ENCODE measurements around the gene ARMH1. TPM values are rescaled to one million over a fixed set of nuclear protein-coding genes. Genes with fewer than 3 reads are reported as not detected.

ARMH1 gene
- total and polyA plus RNA-seq, 5 donors from 2014 or later, result 3.0 to 24.8 (median 4.9) TPM

DNA sequence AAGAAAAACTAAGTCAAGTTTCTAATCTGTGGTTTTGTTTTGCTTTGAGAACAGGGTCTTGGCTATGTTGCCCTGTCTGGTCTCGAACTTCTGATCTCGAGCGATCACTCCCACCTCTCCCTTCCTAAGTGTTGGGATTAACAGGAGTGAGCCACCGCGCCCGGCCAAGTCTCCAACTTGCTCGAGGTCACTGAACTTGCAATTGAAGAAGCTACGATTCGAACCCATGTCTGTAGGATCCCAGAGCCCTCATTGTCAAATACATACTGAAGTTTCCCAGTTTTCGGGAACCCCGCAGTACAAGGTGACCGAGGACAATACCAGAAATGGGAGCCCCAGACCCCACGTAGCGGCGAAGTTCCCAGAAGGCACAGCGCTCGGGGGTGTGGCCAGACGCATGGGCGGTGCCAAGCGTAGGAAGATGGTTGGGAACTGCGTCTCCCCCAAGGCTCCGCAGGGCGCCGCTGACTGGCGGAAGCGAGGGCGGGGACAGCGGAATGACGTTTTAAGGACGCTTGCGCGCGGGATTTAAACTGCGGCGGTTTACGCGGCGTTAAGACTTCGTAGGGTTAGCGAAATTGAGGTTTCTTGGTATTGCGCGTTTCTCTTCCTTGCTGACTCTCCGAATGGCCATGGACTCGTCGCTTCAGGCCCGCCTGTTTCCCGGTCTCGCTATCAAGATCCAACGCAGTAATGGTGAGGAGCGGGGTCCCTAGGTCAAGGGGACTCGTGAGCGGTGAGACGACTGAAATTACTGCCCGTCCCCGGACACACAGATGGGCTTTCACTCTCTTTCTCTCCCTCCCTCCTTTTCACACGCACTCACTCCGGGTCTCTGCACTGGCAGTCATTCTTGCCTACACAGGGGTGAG lies 65.0 kb downstream of the ARMH1 start, which contains the start of gene KIF2C:
TSS of gene KIF2C (plus strand) at position 531 of the 872 bp plus-strand sequence. CDS start at position 627, 96 bp downstream.
- H3K36me3 Mint-ChIP-seq, result no peaks in the 10 kb centered on the region
- peak within 1 kb of the TSS; percentile 88 for H3K4me3 ChIP-seq (ENCODE audit: low read depth, low read length)
- DNase-seq (peak; percentile 92 to 99 (median 95)), ATAC-seq (ENCODE audit: low read depth in 2 of 2) (peak; percentile 100)
- H3K27ac ChIP-seq (ENCODE audit: insufficient read depth, low read length, poor library complexity, severe bottlenecking), result peak within 1 kb of the TSS; percentile 86
- H3K9me3 ChIP-seq (ENCODE audit: control insufficient read depth in 2 of 2, low read length in 2 of 2), result no peaks in the 10 kb centered on the region
- peak within 1 kb of the TSS; percentile 94 to 99 (median 94) for H3K4me3 Mint-ChIP-seq
- H3K27me3 ChIP-seq (ENCODE audit: control insufficient read depth, insufficient read depth, low read length), result no peaks in the 10 kb centered on the region
- H3K9me3 Mint-ChIP-seq, result no peaks in the 10 kb centered on the region
- H3K27ac Mint-ChIP-seq, result peak within 1 kb of the TSS; percentile 93 to 97 (median 96)
- peaks cover 0 to 22% (median 13%) of the 10 kb centered on the region in 4 donors for H3K4me1 Mint-ChIP-seq
- peaks cover 14% of the 10 kb centered on the region for H3K4me1 ChIP-seq (ENCODE audit: control insufficient read depth, insufficient read depth, low read length, poor library complexity, severe bottlenecking)
- H3K27me3 Mint-ChIP-seq, result peaks cover 9% of the 10 kb centered on the region
- no peaks in the 10 kb centered on the region for H3K36me3 ChIP-seq (ENCODE audit: control insufficient read depth, insufficient read depth, low read length)

DNA sequence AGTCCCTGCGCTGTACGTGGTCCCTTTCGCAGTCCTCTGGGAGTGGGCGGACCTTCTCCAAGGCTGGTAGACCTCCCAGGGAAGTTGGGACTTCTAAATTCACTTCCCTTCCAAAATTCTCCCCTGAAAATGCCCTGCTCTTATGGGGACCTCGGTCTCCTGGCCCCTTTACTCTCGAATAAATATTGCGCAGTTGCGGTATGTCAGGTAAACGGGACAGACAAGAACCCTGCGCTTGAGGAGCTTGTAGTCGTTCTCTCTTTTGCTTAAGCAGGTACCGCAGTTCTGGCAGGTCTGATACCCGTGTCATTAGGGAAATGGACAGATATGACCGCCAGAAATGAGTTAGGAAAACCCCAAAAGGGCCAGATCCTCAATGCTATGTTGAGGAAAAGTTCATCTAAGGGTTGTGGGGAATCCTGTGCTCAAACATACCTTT lies 65.7 kb downstream of the ARMH1 start:
- Histone ChIP-seq H3K27ac (ENCODE audit: insufficient read depth, low read length, poor library complexity, severe bottlenecking) (peak overlapping the region; percentile 86), H3K36me3 (ENCODE audit: control insufficient read depth, insufficient read depth, low read length) (no peaks in the 10 kb centered on the region), H3K4me3 (ENCODE audit: low read depth, low read length) (peak overlapping the region; percentile 88), H3K9me3 (ENCODE audit: control insufficient read depth in 2 of 2, low read length in 2 of 2) (no peaks in the 10 kb centered on the region), H3K27me3 (ENCODE audit: control insufficient read depth, insufficient read depth, low read length) (no peaks in the 10 kb centered on the region), H3K4me1 (ENCODE audit: control insufficient read depth, insufficient read depth, low read length, poor library complexity, severe bottlenecking) (peaks cover 14% of the 10 kb centered on the region)
- ATAC-seq (ENCODE audit: low read depth in 2 of 2), result no peak
- H3K4me1 Mint-ChIP-seq, result peaks cover 0 to 22% (median 13%) of the 10 kb centered on the region in 4 donors
- H3K9me3 Mint-ChIP-seq, result no peaks in the 10 kb centered on the region
- H3K27me3 Mint-ChIP-seq, result peaks cover 9% of the 10 kb centered on the region
- peak in 1 of 3 donors; percentile 28 for DNase-seq
- no peaks in the 10 kb centered on the region for H3K36me3 Mint-ChIP-seq
- H3K27ac Mint-ChIP-seq, result peak overlapping the region; percentile 93 to 97 (median 96)
- peak overlapping the region; percentile 94 to 99 (median 94) for H3K4me3 Mint-ChIP-seq

DNA sequence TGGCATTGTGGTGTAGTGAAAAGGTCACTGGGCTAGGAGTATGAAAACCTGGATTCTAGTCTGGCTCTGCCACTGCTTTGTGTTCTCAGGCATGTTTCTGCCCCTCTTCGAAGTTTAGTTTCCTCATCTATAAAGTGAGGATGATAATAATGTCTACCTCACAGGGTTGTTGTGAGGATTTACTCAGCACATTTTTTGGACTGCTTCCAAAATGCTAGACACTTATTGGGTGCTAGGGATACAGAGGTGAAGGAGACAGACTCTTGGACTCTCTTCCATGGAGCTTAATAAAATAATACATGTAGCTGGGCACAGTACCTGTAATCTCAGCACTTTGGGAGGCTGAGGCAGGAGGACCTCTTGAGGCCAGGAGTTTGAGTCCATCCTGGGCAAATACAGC lies 68.7 kb downstream of the ARMH1 start:
- ATAC-seq (ENCODE audit: low read depth in 2 of 2), result no peak
- no peak overlapping the region for H3K4me3 ChIP-seq (ENCODE audit: low read depth, low read length)
- H3K27me3 ChIP-seq (ENCODE audit: control insufficient read depth, insufficient read depth, low read length), result no peaks in the 10 kb centered on the region
- no peaks in the 10 kb centered on the region for H3K36me3 ChIP-seq (ENCODE audit: control insufficient read depth, insufficient read depth, low read length)
- Mint-ChIP-seq H3K27ac (peak overlapping the region in 1 of 3 donors; percentile 78), H3K27me3 (peaks cover 6% of the 10 kb centered on the region), H3K4me1 (peaks cover 6 to 32% (median 17%) of the 10 kb centered on the region in 4 donors), H3K36me3 (no peaks in the 10 kb centered on the region), H3K4me3 (peak overlapping the region in 1 of 4 donors; percentile 74), H3K9me3 (peaks cover 0 to 1% (median 0%) of the 10 kb centered on the region in 7 donors)
- DNase-seq, result no peak
- no peaks in the 10 kb centered on the region for H3K9me3 ChIP-seq (ENCODE audit: control insufficient read depth in 2 of 2, low read length in 2 of 2)
- H3K4me1 ChIP-seq (ENCODE audit: control insufficient read depth, insufficient read depth, low read length, poor library complexity, severe bottlenecking), result peaks cover 20% of the 10 kb centered on the region
- H3K27ac ChIP-seq (ENCODE audit: insufficient read depth, low read length, poor library complexity, severe bottlenecking), result no peak overlapping the region

DNA sequence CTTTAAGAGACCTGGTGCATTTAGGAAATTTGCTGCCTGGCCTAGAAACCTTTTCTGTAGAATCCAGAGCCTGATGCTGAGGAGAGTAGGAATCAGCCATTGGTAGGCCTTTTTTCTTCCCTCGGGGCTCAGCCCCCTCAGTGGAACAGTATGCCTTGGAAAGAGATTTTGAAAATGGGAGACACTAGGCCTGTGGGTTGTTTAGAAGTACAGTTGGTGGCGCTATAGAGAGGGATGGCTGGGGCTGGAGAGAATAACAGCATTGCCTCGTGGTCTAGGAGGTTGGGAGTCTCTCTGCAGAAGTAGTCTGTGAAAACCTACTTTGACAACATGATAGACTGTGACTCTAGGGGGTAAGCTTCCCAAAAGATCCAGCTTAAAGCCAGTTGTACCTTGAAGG lies 73.4 kb downstream of the ARMH1 start:
- H3K9me3 ChIP-seq (ENCODE audit: control insufficient read depth in 2 of 2, low read length in 2 of 2), result no peaks in the 10 kb centered on the region
- peaks cover 4% of the 10 kb centered on the region for H3K36me3 ChIP-seq (ENCODE audit: control insufficient read depth, insufficient read depth, low read length)
- Mint-ChIP-seq H3K27me3 (no peaks in the 10 kb centered on the region), H3K9me3 (peaks cover 0 to 1% (median 0%) of the 10 kb centered on the region in 7 donors), H3K27ac (peak overlapping the region in 2 of 3 donors; percentile 16 to 65), H3K36me3 (no peaks in the 10 kb centered on the region), H3K4me3 (peak overlapping the region in 1 of 4 donors; percentile 71), H3K4me1 (peaks cover 0 to 12% (median 6%) of the 10 kb centered on the region in 4 donors)
- no peaks in the 10 kb centered on the region for H3K27me3 ChIP-seq (ENCODE audit: control insufficient read depth, insufficient read depth, low read length)
- DNase-seq (no peak), ATAC-seq (ENCODE audit: low read depth in 2 of 2) (no peak)
- no peak overlapping the region for H3K4me3 ChIP-seq (ENCODE audit: low read depth, low read length)
- peaks cover 6% of the 10 kb centered on the region for H3K4me1 ChIP-seq (ENCODE audit: control insufficient read depth, insufficient read depth, low read length, poor library complexity, severe bottlenecking)
- no peak overlapping the region for H3K27ac ChIP-seq (ENCODE audit: insufficient read depth, low read length, poor library complexity, severe bottlenecking)

DNA sequence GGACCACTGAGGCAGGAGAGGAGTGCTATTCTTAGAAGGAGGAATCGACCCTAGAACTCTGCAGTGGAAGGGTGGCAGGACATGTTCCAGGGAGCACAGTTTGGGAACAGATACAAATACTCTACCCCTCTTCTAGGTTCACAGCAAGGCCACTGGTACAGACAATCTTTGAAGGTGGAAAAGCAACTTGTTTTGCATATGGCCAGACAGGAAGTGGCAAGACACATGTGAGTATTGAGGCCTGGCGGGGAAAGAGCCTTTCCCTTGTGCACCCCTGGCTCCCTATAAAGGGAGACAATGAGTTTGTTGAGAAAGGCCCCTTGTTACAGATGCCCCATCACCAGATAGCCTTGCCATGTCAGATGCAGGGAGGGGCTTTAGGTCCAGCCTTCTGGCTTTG lies 82.9 kb downstream of the ARMH1 start:
- no peak overlapping the region for H3K4me3 ChIP-seq (ENCODE audit: low read depth, low read length)
- H3K9me3 ChIP-seq (ENCODE audit: control insufficient read depth in 2 of 2, low read length in 2 of 2), result no peaks in the 10 kb centered on the region
- Mint-ChIP-seq H3K4me1 (peaks cover 0 to 19% (median 0%) of the 10 kb centered on the region in 4 donors), H3K27me3 (no peaks in the 10 kb centered on the region), H3K36me3 (no peaks in the 10 kb centered on the region), H3K9me3 (no peaks in the 10 kb centered on the region), H3K4me3 (no peak overlapping the region), H3K27ac (peak overlapping the region in 1 of 3 donors; percentile 49)
- H3K36me3 ChIP-seq (ENCODE audit: control insufficient read depth, insufficient read depth, low read length), result peaks cover 4% of the 10 kb centered on the region
- no peak overlapping the region for H3K27ac ChIP-seq (ENCODE audit: insufficient read depth, low read length, poor library complexity, severe bottlenecking)
- no peak for ATAC-seq (ENCODE audit: low read depth in 2 of 2)
- no peaks in the 10 kb centered on the region for H3K4me1 ChIP-seq (ENCODE audit: control insufficient read depth, insufficient read depth, low read length, poor library complexity, severe bottlenecking)
- no peaks in the 10 kb centered on the region for H3K27me3 ChIP-seq (ENCODE audit: control insufficient read depth, insufficient read depth, low read length)
- no peak for DNase-seq

DNA sequence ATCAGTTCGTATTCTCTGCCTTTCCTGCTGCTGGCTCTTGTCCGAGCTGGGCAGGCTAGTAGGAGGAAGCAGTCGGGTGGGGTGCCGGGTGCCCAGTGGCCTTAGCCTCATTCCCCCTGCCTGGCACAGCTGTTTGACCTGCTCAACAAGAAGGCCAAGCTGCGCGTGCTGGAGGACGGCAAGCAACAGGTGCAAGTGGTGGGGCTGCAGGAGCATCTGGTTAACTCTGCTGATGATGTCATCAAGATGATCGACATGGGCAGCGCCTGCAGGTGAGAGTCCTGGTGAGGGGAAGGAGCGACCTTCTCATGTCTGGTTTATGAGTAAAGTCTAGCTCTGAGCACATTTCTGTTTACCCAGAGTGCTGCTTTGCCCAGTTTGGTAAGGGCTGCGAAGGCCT lies 84.6 kb downstream of the ARMH1 start:
- Histone ChIP-seq H3K4me3 (ENCODE audit: low read depth, low read length) (no peak overlapping the region), H3K9me3 (ENCODE audit: control insufficient read depth in 2 of 2, low read length in 2 of 2) (no peaks in the 10 kb centered on the region), H3K4me1 (ENCODE audit: control insufficient read depth, insufficient read depth, low read length, poor library complexity, severe bottlenecking) (no peaks in the 10 kb centered on the region), H3K27me3 (ENCODE audit: control insufficient read depth, insufficient read depth, low read length) (no peaks in the 10 kb centered on the region), H3K36me3 (ENCODE audit: control insufficient read depth, insufficient read depth, low read length) (no peaks in the 10 kb centered on the region), H3K27ac (ENCODE audit: insufficient read depth, low read length, poor library complexity, severe bottlenecking) (no peak overlapping the region)
- peak overlapping the region in 1 of 3 donors; percentile 36 for H3K27ac Mint-ChIP-seq
- no peaks in the 10 kb centered on the region for H3K9me3 Mint-ChIP-seq
- H3K27me3 Mint-ChIP-seq, result no peaks in the 10 kb centered on the region
- H3K36me3 Mint-ChIP-seq, result peaks cover 4% of the 10 kb centered on the region
- DNase-seq (no peak), ATAC-seq (ENCODE audit: low read depth in 2 of 2) (no peak)
- no peak overlapping the region for H3K4me3 Mint-ChIP-seq
- H3K4me1 Mint-ChIP-seq, result peaks cover 0 to 11% (median 0%) of the 10 kb centered on the region in 4 donors

DNA sequence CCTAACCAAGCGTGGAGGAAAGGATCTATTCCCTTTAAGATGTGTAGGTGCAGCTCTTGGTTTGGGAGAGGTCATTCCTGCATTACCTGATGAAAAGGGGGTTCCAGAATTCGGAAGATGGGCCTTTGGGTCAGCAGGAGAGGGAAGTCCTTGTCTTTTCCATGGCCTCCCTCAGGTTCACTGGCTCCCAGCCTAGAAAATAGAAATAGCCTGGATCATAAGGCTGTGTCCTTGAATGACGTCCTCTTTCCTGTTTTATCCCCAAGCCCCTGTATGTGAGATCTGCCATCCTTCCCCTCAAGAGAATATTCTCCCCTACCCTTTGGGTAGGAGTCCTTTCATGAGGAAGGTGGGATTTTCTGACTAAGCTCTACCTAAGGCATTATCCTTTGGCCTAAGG lies 86.4 kb downstream of the ARMH1 start:
- no peaks in the 10 kb centered on the region for H3K27me3 Mint-ChIP-seq
- no peaks in the 10 kb centered on the region for H3K27me3 ChIP-seq (ENCODE audit: control insufficient read depth, insufficient read depth, low read length)
- peaks cover 4% of the 10 kb centered on the region for H3K36me3 Mint-ChIP-seq
- no peaks in the 10 kb centered on the region for H3K9me3 Mint-ChIP-seq
- no peak overlapping the region for H3K27ac ChIP-seq (ENCODE audit: insufficient read depth, low read length, poor library complexity, severe bottlenecking)
- no peaks in the 10 kb centered on the region for H3K4me1 ChIP-seq (ENCODE audit: control insufficient read depth, insufficient read depth, low read length, poor library complexity, severe bottlenecking)
- peaks cover 0 to 11% (median 0%) of the 10 kb centered on the region in 4 donors for H3K4me1 Mint-ChIP-seq
- no peak overlapping the region for H3K27ac Mint-ChIP-seq
- ATAC-seq (ENCODE audit: low read depth in 2 of 2), result no peak
- no peak overlapping the region for H3K4me3 Mint-ChIP-seq
- no peaks in the 10 kb centered on the region for H3K9me3 ChIP-seq (ENCODE audit: control insufficient read depth in 2 of 2, low read length in 2 of 2)
- no peak for DNase-seq
- no peaks in the 10 kb centered on the region for H3K36me3 ChIP-seq (ENCODE audit: control insufficient read depth, insufficient read depth, low read length)
- H3K4me3 ChIP-seq (ENCODE audit: low read depth, low read length), result no peak overlapping the region
